ENCODE results near the gene PHF2. TPM values are rescaled to one million over a fixed set of nuclear protein-coding genes. Genes with fewer than 3 reads are reported as not detected.
A peak's percentile ranks its signal among the peaks of the same experiment; 100 is the strongest.

Gene PHF2
- total and polyA plus RNA-seq, 2 of the 8 experiments (the other 6 are each of a cell fraction or from before 2014, with no cell fraction given): 3.4 to 9.4 TPM

GRCh38 chr9:93655621-93656425, 79.4 kb downstream of the PHF2 start:
- 92% methylated on average over 19 of the region's 22 CpGs; no CpG with 5 or more reads in 1 of the 2 experiments for WGBS, 2 experiments (ENCODE audit: extremely low coverage in 1 of 2, insufficient coverage in 1 of 2, insufficient read length in 1 of 2, insufficient replicate concordance in 2 of 2, low coverage in 1 of 2, low lambda C conversion rate in 2 of 2, missing lambda C conversion rate in 1 of 2)
- no peak overlapping the region for H3K4me2 ChIP-seq (ENCODE audit: insufficient read depth in 1 of 2, low read depth in 2 of 2, low read length in 2 of 2)
- H3K9me3 ChIP-seq (ENCODE audit: insufficient read depth in 2 of 2, low read depth in 1 of 2, low read length in 1 of 2): no peaks in the 10 kb centered on the region
- no peaks in the 10 kb centered on the region for H3K79me2 ChIP-seq (ENCODE audit: control insufficient read depth in 1 of 2, insufficient read depth in 2 of 2, low read length in 2 of 2)
- TF ChIP-seq SP1 (IDR thresholded peaks at IDR 0.05; ENCODE audit: low read depth, low read length): no peak
- no peak for TF ChIP-seq EGR1 (IDR thresholded peaks at IDR 0.05; ENCODE audit: borderline replicate concordance, low read depth, low read length)
- TF ChIP-seq BACH1 (IDR thresholded peaks at IDR 0.05; ENCODE audit: low read length): no peak
- no peak for TF ChIP-seq CREB1 (IDR thresholded peaks at IDR 0.05)
- H3K4ac ChIP-seq (replicated peaks; ENCODE audit: insufficient read length, low read depth, low read length): no peak overlapping the region
- H3K14ac ChIP-seq (ENCODE audit: insufficient read length): no peak overlapping the region
- POLR2A ChIA-PET (ENCODE audit: partially characterized antibody): no interaction called here
- no peak overlapping the region for H3K56ac ChIP-seq (replicated peaks; ENCODE audit: insufficient read length, low read depth, low read length)
- peak overlapping the region; percentile 52; the same call in 1 of the 2 replicates for H2BK5ac ChIP-seq (ENCODE audit: low read depth, low read length)
- peaks cover 0 to 2% of the 10 kb centered on the region in 2 experiments for H4K20me1 ChIP-seq (replicated peaks in 1 of 2; ENCODE audit: control insufficient read depth in 1 of 2, insufficient read depth in 2 of 2, low read length in 2 of 2)
- H3K23ac ChIP-seq (ENCODE audit: insufficient read length): no peak overlapping the region
- H3K9ac ChIP-seq (replicated peaks in 1 of 4; ENCODE audit: extremely low read depth in 1 of 4, low read depth in 3 of 4, low read length in 3 of 4): no peak overlapping the region
- no peaks in the 10 kb centered on the region for H3K79me1 ChIP-seq (ENCODE audit: low read depth, low read length)
- no peak overlapping the region for H4K5ac ChIP-seq (ENCODE audit: insufficient read length, low read depth, low read length)
- no peaks in the 10 kb centered on the region for H3K4me1 ChIP-seq (replicated peaks in 1 of 4; ENCODE audit: control insufficient read depth in 3 of 4, insufficient read depth in 4 of 4, low read length in 3 of 4)
- no peak overlapping the region for H4K91ac ChIP-seq (replicated peaks; ENCODE audit: insufficient read length, low read length)
- no peak overlapping the region for H2BK15ac ChIP-seq (ENCODE audit: low read length)
- no peak overlapping the region for H2BK120ac ChIP-seq (replicated peaks; ENCODE audit: low read depth, low read length)
- CTCF ChIA-PET (ENCODE audit: partially characterized antibody): interaction anchor here (0.8 to 2.1 kb wide), 4 partner anchors 9 to 170 kb away, joined by 3 to 4 read pairs (median 4); no protein-coding TSS in a partner anchor
- no peak overlapping the region; the same call in 1 of the 2 replicates for H4K8ac ChIP-seq (ENCODE audit: extremely low read depth, insufficient read depth, low read length)
- H3K18ac ChIP-seq (ENCODE audit: extremely low read depth, low read length): no peak overlapping the region
- H2BK12ac ChIP-seq (ENCODE audit: low read depth, low read length): no peak overlapping the region
- H3K23me2 ChIP-seq (ENCODE audit: low read depth, low read length): no peaks in the 10 kb centered on the region
- no peak overlapping the region for H3K4me3 ChIP-seq (ENCODE audit: extremely low read depth in 1 of 4, insufficient read depth in 2 of 4, low read depth in 3 of 4, low read length in 4 of 4)
- FAIRE-seq: no peak
- no peaks in the 10 kb centered on the region for H3K36me3 ChIP-seq (ENCODE audit: control insufficient read depth in 2 of 4, insufficient read depth in 4 of 4, low read length in 3 of 4)
- no peak for DNase-seq (ENCODE audit: low read depth in 1 of 2, low spot score in 2 of 2)
- no peaks in the 10 kb centered on the region for H3K27me3 ChIP-seq (replicated peaks in 1 of 4; ENCODE audit: control insufficient read depth in 3 of 4, extremely low read depth in 1 of 4, insufficient read depth in 3 of 4, low read length in 3 of 4)
- H2AK5ac ChIP-seq (ENCODE audit: low read depth, low read length): no peak overlapping the region
- H3K27ac ChIP-seq (ENCODE audit: low read depth, low read length): no peak overlapping the region
- no peak overlapping the region for H2AFZ ChIP-seq (ENCODE audit: low read length)
- H2BK20ac ChIP-seq (ENCODE audit: low read length): no peak overlapping the region

Data from H1 (cell line).